Endothelial cell of umbilical vein (primary cell): ENCODE data around the gene EFCAB8. TPM values are rescaled to one million over a fixed set of nuclear protein-coding genes. Genes with fewer than 3 reads are reported as not detected.

Experiments used
- BruUV-seq: library from RNA; stranded (reverse); fragments of 400-500 nt; replicated peaks from 2 replicates; lab custom pipeline; 2021; lab: Mats Ljungman, UMichigan
- CTCF ChIA-PET: fragments of 300-600, 350-600 bp; sonication (Branson Sonifier 250); formaldehyde crosslinking; loops from one replicate; lab custom pipeline; 2021; ENCODE audit warnings: antibody characterized with exemption, inconsistent platforms; lab: Charles Lee
- POLR2A ChIA-PET: fragments of 300-600, 350-600 bp; sonication (Branson Sonifier 250); formaldehyde crosslinking; loops from one replicate; lab custom pipeline; 2021; ENCODE audit warnings: antibody characterized with exemption, inconsistent platforms; lab: Charles Lee
- DNase-seq: peaks from one replicate; pipeline ENCODE4 v3.0.0-alpha.2; 2011; ENCODE audit warnings: low read depth, low spot score
- FAIRE-seq: peaks from 2 replicates; lab custom pipeline; 2011; peaks lifted over from hg19 to GRCh38; lab: Jason Lieb, UNC
- H2AFZ ChIP-seq: 2 replicates; pipeline ENCODE4 v1.6.0; 2012; ENCODE audit warnings: low read depth, low read length, control low read depth, inconsistent platforms
- H3K27ac ChIP-seq: 2 replicates; pipeline ENCODE4 v1.5.1; 2011; ENCODE audit warnings: low read depth, mild to moderate bottlenecking, control low read depth, low read length, moderate library complexity; ENCODE audit not compliant: insufficient read depth
- H3K27me3 ChIP-seq, 2 experiments: 2 replicates each; pipeline versions ENCODE4 v1.6.0 to v1.6.1; 2011; ENCODE audit warnings: low read length in 2 of 2, mixed read lengths in 1 of 2; ENCODE audit not compliant: control insufficient read depth in 2 of 2, insufficient read depth in 2 of 2
- H3K36me3 ChIP-seq, 2 experiments: 2 replicates in 1 of 2; 3 replicates in 1 of 2; pipeline ENCODE4 v1.5.1; 2011; ENCODE audit warnings: low read length in 2 of 2, mild to moderate bottlenecking in 1 of 2, moderate library complexity in 1 of 2; ENCODE audit not compliant: control insufficient read depth in 2 of 2, insufficient read depth in 2 of 2; ENCODE audit errors: extremely low read depth in 1 of 2
- H3K4me1 ChIP-seq: 3 replicates; pipeline ENCODE4 v1.5.1; 2011; ENCODE audit warnings: mild to moderate bottlenecking, low read length; ENCODE audit not compliant: control insufficient read depth, insufficient read depth; ENCODE audit errors: extremely low read depth
- H3K4me2 ChIP-seq: 2 replicates; pipeline ENCODE4 v1.6.1; 2011; ENCODE audit warnings: low read length, control low read depth, mixed read lengths; ENCODE audit not compliant: insufficient read depth
- H3K4me3 ChIP-seq, 3 experiments: fragments of 200-600 bp in 1 of 3; sonication (generic), shearing (Covaris generic) in 1 of 3; replicated peaks in 1 of 3; 2 replicates each; pipeline ENCODE4 v1.5.1; 2011 to 2016; ENCODE audit warnings: control low read depth in 3 of 3, low read length in 3 of 3, mild to moderate bottlenecking in 2 of 3, inconsistent platforms in 1 of 3, low read depth in 1 of 3, moderate library complexity in 1 of 3; ENCODE audit not compliant: insufficient read depth in 1 of 3
- H3K79me2 ChIP-seq: 2 replicates; pipeline ENCODE4 v1.6.0; 2012; ENCODE audit warnings: low read length, inconsistent platforms; ENCODE audit not compliant: control insufficient read depth, insufficient read depth
- H3K9ac ChIP-seq: replicated peaks from 2 replicates; pipeline ENCODE3; 2011; ENCODE audit warnings: low read length, control low read depth; ENCODE audit not compliant: insufficient read depth; ENCODE audit errors: extremely low read depth
- H3K9me1 ChIP-seq: replicated peaks from 3 replicates; pipeline ENCODE4 v1.6.0; 2011; ENCODE audit warnings: mild to moderate bottlenecking, low read length; ENCODE audit not compliant: control insufficient read depth, insufficient read depth; ENCODE audit errors: extremely low read depth
- H3K9me3 ChIP-seq: replicated peaks from 2 replicates; pipeline ENCODE4 v1.5.1; 2012; ENCODE audit warnings: low read length, inconsistent platforms; ENCODE audit not compliant: control insufficient read depth, insufficient read depth
- H4K20me1 ChIP-seq: replicated peaks from 2 replicates; pipeline ENCODE3; 2011; ENCODE audit warnings: mild to moderate bottlenecking, low read length; ENCODE audit not compliant: control insufficient read depth, insufficient read depth; ENCODE audit errors: extremely low read depth
- CTCF ChIP-seq, 2 donors: IDR thresholded peaks; 1 replicate in 1 of 2; 2 replicates in 1 of 2; pipeline ENCODE4 v1.5.1; 2011; ENCODE audit warnings: low read length in 2 of 2, mild to moderate bottlenecking in 2 of 2, moderate library complexity in 2 of 2, control low read depth in 1 of 2, inconsistent platforms in 1 of 2, low read depth in 1 of 2; ENCODE audit not compliant: insufficient read depth in 1 of 2; ENCODE audit errors: extremely low read depth in 1 of 2
- EZH2 ChIP-seq: IDR thresholded peaks from 2 replicates; pipeline ENCODE4 v1.6.1; 2012; ENCODE audit warnings: borderline replicate concordance, low read depth, mild to moderate bottlenecking, moderate library complexity, low read length, inconsistent platforms; ENCODE audit not compliant: severe bottlenecking
- FOS ChIP-seq: IDR thresholded peaks from 2 replicates; pipeline ENCODE4 v1.6.1; 2011; ENCODE audit warnings: mild to moderate bottlenecking, low read length, moderate library complexity, borderline replicate concordance; ENCODE audit not compliant: insufficient read depth
- GATA2 ChIP-seq: IDR thresholded peaks from 2 replicates; pipeline ENCODE4 v1.7.0; 2011; ENCODE audit warnings: low read depth, mild to moderate bottlenecking, moderate library complexity, mixed read lengths, low read length; ENCODE audit not compliant: insufficient read length, insufficient read depth
- JUN ChIP-seq: IDR thresholded peaks from 2 replicates; pipeline ENCODE4 v1.6.1; 2011; ENCODE audit warnings: borderline replicate concordance, low read depth; ENCODE audit not compliant: insufficient read length, insufficient read depth
- MAX ChIP-seq: IDR thresholded peaks from 2 replicates; pipeline ENCODE4 v1.6.1; 2011; ENCODE audit not compliant: insufficient read depth, insufficient read length
- MYC ChIP-seq: IDR thresholded peaks from one replicate; pipeline ENCODE4 v1.6.1; 2011; ENCODE audit warnings: mild to moderate bottlenecking, low read depth, low read length
- POLR2A ChIP-seq: IDR thresholded peaks from 2 replicates; pipeline ENCODE4 v1.6.1; 2012; ENCODE audit warnings: low read depth, mild to moderate bottlenecking, control low read depth, low read length
- POLR2AphosphoS5 ChIP-seq: IDR thresholded peaks from 2 replicates; pipeline ENCODE4 v1.6.1; 2012; ENCODE audit warnings: low read depth, mild to moderate bottlenecking, control low read depth, low read length, moderate library complexity; ENCODE audit not compliant: insufficient read depth
- dilution Hi-C: fragments of 300-500 bp; cut with MboI; formaldehyde crosslinking; loops from one replicate; pipeline ENCODE4 v1.15.0; 2019; ENCODE audit warnings: low sequenced_read_pairs; ENCODE audit not compliant: extremely low pct_ligation_motif_present
- intact Hi-C: fragments of 100-400 bp; cut with micrococcal nuclease; formaldehyde crosslinking; loops from one replicate; pipeline ENCODE4 v1.10.0; 2022
- polyA plus RNA-seq, 4 experiments: library from polyadenylated mRNA; depleted of rRNA in 3 of 4; stranded (reverse) in 3 of 4; unstranded in 1 of 4; fragments of >200 nt; gene quantifications; 2 replicates each; pipeline versions ENCODE4 v1.2.1 to v1.2.3, GENCODE V29; 2011 to 2012; ENCODE audit warnings: missing spikeins in 1 of 4
- total RNA-seq: library from RNA; stranded (reverse); gene quantifications from 2 replicates; pipeline ENCODE4 v1.2.3, GENCODE V29; 2021

EFCAB8 gene
- total and polyA plus RNA-seq, 2 donors (not counting 3 experiments of a cell fraction or from before 2014, with no cell fraction given): 0.01 to 0.31 TPM

GRCh38 chr20:32917191-32917950 is 58.6 kb downstream of the EFCAB8 start:
- H3K9me1 ChIP-seq: no peaks in the 10 kb centered on the region
- peaks cover 5% of the 10 kb centered on the region for H3K4me1 ChIP-seq
- no peak overlapping the region for H3K9ac ChIP-seq
- no peak overlapping the region for H3K27ac ChIP-seq
- no peak overlapping the region for H2AFZ ChIP-seq
- H3K79me2 ChIP-seq: no peaks in the 10 kb centered on the region
- H3K4me3 ChIP-seq: no peak overlapping the region
- H3K36me3 ChIP-seq: no peaks in the 10 kb centered on the region
- no TSS peak for BruUV-seq
- DNase-seq: no peak
- TF ChIP-seq CTCF (IDR thresholded peaks at IDR 0.05; ENCODE audit: extremely low read depth in 1 of 2, insufficient read depth in 1 of 2, low read depth in 1 of 2, low read length in 2 of 2) (no peak), MAX (no peak), EZH2 (no peak)
- FAIRE-seq: no peak
- H4K20me1 ChIP-seq: no peaks in the 10 kb centered on the region
- ChIA-PET CTCF (no interaction called here), POLR2A (no interaction called here)
- intact Hi-C loops (no loop called here), dilution Hi-C loops (no loop called here)
- no peaks in the 10 kb centered on the region for H3K9me3 ChIP-seq
- peaks cover 0 to 4% of the 10 kb centered on the region in 2 experiments for H3K27me3 ChIP-seq
- no peak overlapping the region for H3K4me2 ChIP-seq

GRCh38 chr20:32918296-32918695 is 59.6 kb downstream of the EFCAB8 start:
- Histone ChIP-seq H3K27me3 (peaks cover 0 to 6% of the 10 kb centered on the region in 2 experiments), H3K36me3 (no peaks in the 10 kb centered on the region), H3K4me3 (no peak overlapping the region), H3K79me2 (no peaks in the 10 kb centered on the region), H3K27ac (no peak overlapping the region), H3K9me1 (no peaks in the 10 kb centered on the region), H3K4me1 (no peaks in the 10 kb centered on the region), H3K4me2 (no peak overlapping the region), H4K20me1 (no peaks in the 10 kb centered on the region), H2AFZ (no peak overlapping the region), H3K9ac (no peak overlapping the region), H3K9me3 (no peaks in the 10 kb centered on the region)
- DNase-seq (no peak), FAIRE-seq (no peak)
- TF ChIP-seq EZH2 (no peak), POLR2A (no peak), GATA2 (no peak), FOS (no peak), POLR2AphosphoS5 (no peak), JUN (no peak), MAX (no peak), MYC (no peak), CTCF (IDR thresholded peaks at IDR 0.05; ENCODE audit: extremely low read depth in 1 of 2, insufficient read depth in 1 of 2, low read depth in 1 of 2, low read length in 2 of 2) (no peak)
- BruUV-seq: no TSS peak
- CTCF ChIA-PET: no interaction called here
- dilution Hi-C loops (no loop called here), intact Hi-C loops (no loop called here)
- POLR2A ChIA-PET: no interaction called here
